H7 (cell line): ENCODE measurements around the gene GADD45A. TPM values are rescaled to one million over a fixed set of nuclear protein-coding genes. Genes with fewer than 3 reads are reported as not detected.
A peak's percentile ranks its signal among the peaks of the same experiment; 100 is the strongest.

ENCODE experiments used
- DNase-seq: peaks from one replicate; pipeline ENCODE4 v3.0.0; 2012
- H3K27me3 ChIP-seq: 2 replicates; pipeline ENCODE4 v1.6.0; 2011; ENCODE audit warnings: mild to moderate bottlenecking, low read length; ENCODE audit not compliant: control insufficient read depth, insufficient read depth
- H3K36me3 ChIP-seq: replicated peaks from 2 replicates; pipeline ENCODE4 v1.5.1; 2011; ENCODE audit warnings: low read length; ENCODE audit not compliant: control insufficient read depth, insufficient read depth
- H3K4me3 ChIP-seq: 2 replicates; pipeline ENCODE4 v1.5.1; 2011; ENCODE audit warnings: low read depth, mild to moderate bottlenecking, control low read depth, low read length, moderate library complexity; ENCODE audit not compliant: insufficient read depth
- total RNA-seq: library from RNA; depleted of rRNA; stranded (reverse); fragments of >200 nt; shearing (Covaris generic); gene quantifications from 2 replicates; pipeline ENCODE4 v1.2.3, GENCODE V29; 2014

The GADD45A gene
- total RNA-seq, 1 experiment from 2014 or later: 18.3 TPM

GRCh38 chr1:67677408-67677807, 7.6 kb upstream of the GADD45A start:
- Histone ChIP-seq H3K27me3 (no peaks in the 10 kb centered on the region), H3K4me3 (no peak overlapping the region), H3K36me3 (no peaks in the 10 kb centered on the region)
- DNase-seq: peak; percentile 46

- Histone ChIP-seq H3K27me3 (no peaks in the 10 kb centered on the region), H3K36me3 (no peaks in the 10 kb centered on the region), H3K4me3 (no peak overlapping the region)
- no peak for DNase-seq
Measured at GRCh38 chr1:67677930-67678329, 7.1 kb upstream of the GADD45A start.

GRCh38 chr1:67679691-67680090, 5.3 kb upstream of the GADD45A start:
- Histone ChIP-seq H3K27me3 (no peaks in the 10 kb centered on the region), H3K36me3 (no peaks in the 10 kb centered on the region), H3K4me3 (no peak overlapping the region)
- DNase-seq: no peak

GRCh38 chr1:67680486-67680885, 4.5 kb upstream of the GADD45A start:
- H3K4me3 ChIP-seq: no peak overlapping the region
- H3K27me3 ChIP-seq: no peaks in the 10 kb centered on the region
- no peak for DNase-seq
- H3K36me3 ChIP-seq: no peaks in the 10 kb centered on the region

- DNase-seq: no peak
- Histone ChIP-seq H3K36me3 (peaks cover 3% of the 10 kb centered on the region), H3K27me3 (no peaks in the 10 kb centered on the region), H3K4me3 (no peak overlapping the region)
Measured at GRCh38 chr1:67682659-67683197, 2.3 kb upstream of the GADD45A start.

GRCh38 chr1:67683316-67683715, 1.7 kb upstream of the GADD45A start:
- DNase-seq: no peak
- H3K36me3 ChIP-seq: peaks cover 4% of the 10 kb centered on the region
- H3K4me3 ChIP-seq: no peak overlapping the region
- no peaks in the 10 kb centered on the region for H3K27me3 ChIP-seq

GRCh38 chr1:67683766-67684525, 1.1 kb upstream of the GADD45A start:
- Histone ChIP-seq H3K36me3 (peaks cover 7% of the 10 kb centered on the region), H3K27me3 (no peaks in the 10 kb centered on the region), H3K4me3 (no peak overlapping the region)
- DNase-seq: no peak

- Histone ChIP-seq H3K4me3 (no peak overlapping the region), H3K27me3 (no peaks in the 10 kb centered on the region), H3K36me3 (peaks cover 7% of the 10 kb centered on the region)
- no peak for DNase-seq
Measured at GRCh38 chr1:67684526-67685066, 405 bp upstream of the GADD45A start.

GRCh38 chr1:67685558-67686266, 711 bp downstream of the GADD45A start:
- peak; percentile 74 for DNase-seq
- Histone ChIP-seq H3K36me3 (peaks cover 7% of the 10 kb centered on the region), H3K27me3 (no peaks in the 10 kb centered on the region), H3K4me3 (peak overlapping the region; percentile 98)

GRCh38 chr1:67686267-67687197, 1.5 kb downstream of the GADD45A start:
- peak; percentile 62 for DNase-seq
- Histone ChIP-seq H3K36me3 (peaks cover 7% of the 10 kb centered on the region), H3K27me3 (no peaks in the 10 kb centered on the region), H3K4me3 (peak overlapping the region; percentile 98)

- Histone ChIP-seq H3K36me3 (peaks cover 7% of the 10 kb centered on the region), H3K4me3 (peak overlapping the region; percentile 98), H3K27me3 (no peaks in the 10 kb centered on the region)
- no peak for DNase-seq
Measured at GRCh38 chr1:67687198-67687545, 2.2 kb downstream of the GADD45A start.

- no peak for DNase-seq
- peaks cover 7% of the 10 kb centered on the region for H3K36me3 ChIP-seq
- no peak overlapping the region for H3K4me3 ChIP-seq
- H3K27me3 ChIP-seq: no peaks in the 10 kb centered on the region
Measured at GRCh38 chr1:67687649-67688048, 2.6 kb downstream of the GADD45A start.

GRCh38 chr1:67688526-67689219, 3.7 kb downstream of the GADD45A start:
- no peak overlapping the region for H3K4me3 ChIP-seq
- no peaks in the 10 kb centered on the region for H3K27me3 ChIP-seq
- no peak for DNase-seq
- peaks cover 7% of the 10 kb centered on the region for H3K36me3 ChIP-seq
